T-cell (primary cell): ENCODE data around the gene PDF. TPM values are rescaled to one million over a fixed set of nuclear protein-coding genes. Genes with fewer than 3 reads are reported as not detected.

Experiments used
- ATAC-seq, 4 experiments: fragments of 200-7000 bp in 3 of 4; fragments of 150-1000 bp in 1 of 4; cut with Tn5 transposase; replicated peaks in 1 of 4; 1 replicate in 3 of 4; 2 replicates in 1 of 4; pipeline ENCODE4 v1.10.0; 2021; ENCODE audit warnings: moderate library complexity in 3 of 4, mild to moderate bottlenecking in 2 of 4, moderate number of reproducible peaks in 1 of 4
- CTCF ChIA-PET, 2 donors: fragments of 300-600 bp; sonication (Branson Sonifier 250); formaldehyde crosslinking; loops; one replicate each; lab custom pipeline; 2022; ENCODE audit warnings: antibody characterized with exemption in 2 of 2; lab: Charles Lee
- POLR2A ChIA-PET, 2 donors: fragments of 300-600 bp; sonication (Branson Sonifier 250); formaldehyde crosslinking; loops; one replicate each; lab custom pipeline; 2022; ENCODE audit warnings: antibody characterized with exemption in 2 of 2; lab: Charles Lee
- DNase-seq, 35 experiments: peaks; one replicate each; pipeline versions ENCODE4 v3.0.0 to v3.0.0-alpha.2; 2013 to 2023
- H3K27ac ChIP-seq: one replicate; pipeline ENCODE4 v1.5.1; 2013; ENCODE audit warnings: low read length
- H3K27me3 ChIP-seq, 2 experiments: replicated peaks in 1 of 2; 1 replicate in 1 of 2; 2 replicates in 1 of 2; pipeline versions ENCODE4 v1.6.1 to v1.7.0; 2013; ENCODE audit warnings: low read length in 1 of 2, mixed read lengths in 1 of 2; ENCODE audit not compliant: control insufficient read depth in 2 of 2, insufficient read depth in 2 of 2; ENCODE audit errors: extremely low read depth in 1 of 2
- H3K36me3 ChIP-seq, 2 donors: 1 replicate in 1 of 2; 2 replicates in 1 of 2; pipeline versions ENCODE4 v1.6.1 to v1.7.0; 2013; ENCODE audit warnings: low read length in 1 of 2; ENCODE audit not compliant: control insufficient read depth in 2 of 2, insufficient read depth in 1 of 2; ENCODE audit errors: extremely low read depth in 1 of 2
- H3K4me1 ChIP-seq, 2 experiments: 1 replicate in 1 of 2; 2 replicates in 1 of 2; pipeline versions ENCODE4 v1.6.1 to v1.7.0; 2013; ENCODE audit warnings: low read length in 2 of 2, mixed read lengths in 1 of 2; ENCODE audit not compliant: insufficient read depth in 2 of 2, control insufficient read depth in 1 of 2; ENCODE audit errors: extremely low read depth in 1 of 2
- H3K4me3 ChIP-seq, 2 donors: 1 replicate in 1 of 2; 2 replicates in 1 of 2; pipeline versions ENCODE4 v1.5.1 to v1.7.0; 2013; ENCODE audit warnings: mild to moderate bottlenecking in 2 of 2, low read length in 1 of 2, moderate library complexity in 1 of 2; ENCODE audit not compliant: control insufficient read depth in 1 of 2; ENCODE audit errors: extremely low read depth in 1 of 2
- H3K9me3 ChIP-seq: 2 replicates; pipeline ENCODE4 v1.7.0; 2013
- H3K27ac Mint-ChIP-seq, 2 donors: one replicate each; pipeline ENCODE4 v1.8.0; 2020 to 2021; ENCODE audit warnings: mild to moderate bottlenecking in 2 of 2, mixed read lengths in 2 of 2
- H3K27me3 Mint-ChIP-seq, 2 donors: one replicate each; pipeline ENCODE4 v1.8.0; 2021 to 2022; ENCODE audit warnings: mixed read lengths in 2 of 2
- H3K36me3 Mint-ChIP-seq: one replicate; pipeline ENCODE4 v1.8.0; 2021; ENCODE audit warnings: mixed read lengths
- H3K4me1 Mint-ChIP-seq, 3 donors: one replicate each; pipeline ENCODE4 v1.8.0; 2020 to 2022; ENCODE audit warnings: mixed read lengths in 3 of 3, mild to moderate bottlenecking in 1 of 3
- H3K4me3 Mint-ChIP-seq, 3 donors: one replicate each; pipeline ENCODE4 v1.8.0; 2020 to 2022; ENCODE audit warnings: mild to moderate bottlenecking in 3 of 3, mixed read lengths in 3 of 3, moderate library complexity in 3 of 3
- H3K9me3 Mint-ChIP-seq, 3 donors: one replicate each; pipeline ENCODE4 v1.8.0; 2020 to 2022; ENCODE audit warnings: mixed read lengths in 3 of 3
- WGBS: methylation state at CpG from one replicate; pipeline ENCODE4 v1.1.5; 2013; ENCODE audit warnings: missing lambda C conversion rate; ENCODE audit not compliant: insufficient coverage; 5-methylcytosine and 5-hydroxymethylcytosine counted together
- total RNA-seq, 35 experiments: library from RNA in 6 of 35; stranded (reverse) in 6 of 35; fragments of 120-200 nt in 1 of 35; gene quantifications; one replicate each; pipeline versions ENCODE4 v1.2.1 to v1.2.4 and lab custom pipeline; 2013 to 2026

Gene PDF
- total RNA-seq, 5 donors from 2014 or later (not counting 1 experiment from before 2014, with no cell fraction given), result 5.3 to 20.5 (median 16.1) TPM

DNA sequence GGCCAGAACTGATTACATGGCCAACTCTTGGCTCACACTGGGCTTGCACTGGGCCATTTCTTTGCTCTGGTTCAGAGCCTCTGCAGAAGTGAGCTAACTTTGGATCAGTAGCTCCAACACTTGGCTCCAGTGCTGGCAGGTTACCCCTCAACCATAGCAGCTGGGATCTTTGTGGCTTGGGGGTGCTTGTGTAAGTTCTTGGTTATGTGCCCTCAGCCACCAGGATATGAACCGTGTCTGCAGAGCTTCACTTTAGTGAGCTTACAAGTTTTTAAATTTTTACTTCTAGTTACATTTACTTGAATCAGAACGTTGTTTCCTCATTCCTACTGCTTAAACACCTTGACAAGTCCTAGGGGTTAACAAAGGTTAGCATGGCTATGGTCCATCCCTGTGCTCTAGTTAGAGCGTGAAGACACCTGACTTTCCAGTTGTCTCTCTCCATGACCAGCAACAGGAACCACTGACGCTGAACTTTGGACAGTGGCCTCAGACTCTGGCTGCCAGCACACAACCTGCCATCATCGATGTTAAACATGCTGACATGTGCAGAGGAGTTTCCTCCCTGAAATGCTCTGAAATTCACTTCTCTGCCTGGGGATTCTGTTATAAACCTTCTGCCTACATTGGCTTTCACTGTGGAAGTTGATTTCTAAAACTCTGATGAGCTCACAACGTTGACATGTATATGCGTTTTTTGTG is 4.1 kb downstream of the PDF start:
- Histone ChIP-seq H3K9me3 (no peaks in the 10 kb centered on the region), H3K27ac (no peak overlapping the region)
- ATAC-seq, result no peak

GRCh38 chr16:69325784-69326171 is 4.6 kb downstream of the PDF start:
- peak overlapping the region in 1 of 2 donors; percentile 52 for H3K27ac Mint-ChIP-seq
- H3K4me3 ChIP-seq, result no peak overlapping the region
- no peaks in the 10 kb centered on the region for H3K27me3 ChIP-seq
- CTCF ChIA-PET, result no interaction called here
- POLR2A ChIA-PET, result interaction anchor here in 1 of 2 donors (0.6 kb wide), 1 partner anchor 500 kb away, joined by 4 read pairs; no protein-coding TSS in a partner anchor
- H3K4me3 Mint-ChIP-seq, result peak overlapping the region in 1 of 3 donors; percentile 13
- H3K36me3 Mint-ChIP-seq, result peaks cover 25% of the 10 kb centered on the region
- H3K9me3 Mint-ChIP-seq, result no peaks in the 10 kb centered on the region
- no peak overlapping the region for H3K27ac ChIP-seq
- DNase-seq, result no peak
- H3K27me3 Mint-ChIP-seq, result no peaks in the 10 kb centered on the region
- peaks cover 18 to 36% of the 10 kb centered on the region in 2 experiments for H3K4me1 ChIP-seq
- no peaks in the 10 kb centered on the region for H3K9me3 ChIP-seq
- H3K4me1 Mint-ChIP-seq, result peaks cover 38 to 53% (median 46%) of the 10 kb centered on the region in 3 donors
- H3K36me3 ChIP-seq, result peaks cover 22 to 51% of the 10 kb centered on the region in 2 donors
- ATAC-seq, result no peak
- 92% methylated on average over 5 of the region's 6 CpGs for WGBS

More for the DNA sequence above, 4.1 kb downstream of the PDF start:
- peaks cover 18 to 46% of the 10 kb centered on the region in 2 donors for H3K36me3 ChIP-seq
- Mint-ChIP-seq H3K27ac (peak overlapping the region; percentile 8 to 79), H3K27me3 (no peaks in the 10 kb centered on the region), H3K9me3 (no peaks in the 10 kb centered on the region), H3K36me3 (peaks cover 22% of the 10 kb centered on the region), H3K4me1 (peaks cover 38 to 51% (median 48%) of the 10 kb centered on the region in 3 donors), H3K4me3 (peak overlapping the region in 1 of 3 donors; percentile 13)
- WGBS, result 60% methylated on average over 3 of the region's 7 CpGs
- no peaks in the 10 kb centered on the region for H3K27me3 ChIP-seq
- ChIA-PET POLR2A (interaction anchor here in 1 of 2 donors (0.6 kb wide), 1 partner anchor 499 kb away, joined by 4 read pairs; no protein-coding TSS in a partner anchor), CTCF (interaction anchor here (0.6 kb wide), 2 partner anchors 10 to 428 kb away, joined by 6 to 7 read pairs; no protein-coding TSS in a partner anchor)
- no peak overlapping the region for H3K4me3 ChIP-seq
- DNase-seq, result no peak
- peaks cover 18 to 42% of the 10 kb centered on the region in 2 experiments for H3K4me1 ChIP-seq

DNA sequence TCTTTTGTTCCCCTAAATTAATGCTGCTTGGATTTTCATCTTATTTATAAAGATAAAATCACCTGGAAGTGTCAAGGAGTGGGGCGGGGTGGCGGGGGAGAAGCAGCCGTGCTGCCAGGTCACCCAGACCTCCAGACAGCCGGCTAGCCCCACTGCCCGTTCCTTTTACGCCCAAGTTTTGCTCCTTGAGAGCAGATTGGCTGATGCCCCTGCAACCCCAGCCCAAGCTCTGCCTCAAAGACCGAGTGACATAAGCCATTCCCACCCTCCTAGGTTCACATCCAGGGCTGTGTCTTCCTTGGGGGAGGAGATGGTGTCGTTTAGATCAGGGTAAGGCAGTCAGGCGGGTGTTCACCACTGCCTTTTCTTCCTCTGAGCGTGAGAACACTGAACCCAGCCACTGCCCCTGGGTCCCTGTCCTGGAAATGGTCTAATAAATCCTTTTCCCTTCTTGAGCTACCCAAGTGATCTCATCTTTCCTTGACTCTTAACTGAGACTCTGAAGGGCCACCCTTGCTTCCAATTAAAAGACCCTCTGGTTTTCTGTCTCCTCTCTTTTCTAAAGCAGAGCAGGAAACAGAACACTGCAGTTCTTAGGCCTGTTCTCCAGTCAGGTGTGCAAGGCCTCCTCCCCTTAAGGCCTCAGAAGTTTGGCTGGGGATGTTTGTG is 5.7 kb downstream of the PDF start:
- no peaks in the 10 kb centered on the region for H3K27me3 ChIP-seq
- Mint-ChIP-seq H3K36me3 (peaks cover 29% of the 10 kb centered on the region), H3K9me3 (no peaks in the 10 kb centered on the region), H3K4me3 (no peak overlapping the region), H3K4me1 (peaks cover 38 to 53% (median 45%) of the 10 kb centered on the region in 3 donors), H3K27ac (peak overlapping the region in 1 of 2 donors; percentile 39), H3K27me3 (no peaks in the 10 kb centered on the region)
- H3K4me3 ChIP-seq, result no peak overlapping the region
- no peak overlapping the region for H3K27ac ChIP-seq
- ATAC-seq, result no peak
- H3K9me3 ChIP-seq, result no peaks in the 10 kb centered on the region
- H3K36me3 ChIP-seq, result peaks cover 33 to 62% of the 10 kb centered on the region in 2 donors
- POLR2A ChIA-PET, result interaction anchor here in 1 of 2 donors (0.6 kb wide), 1 partner anchor 12 kb away, joined by 3 read pairs; no protein-coding TSS in a partner anchor
- CTCF ChIA-PET, result interaction anchor here in 1 of 2 donors (0.7 kb wide), 1 partner anchor 30 kb away, joined by 3 read pairs; no protein-coding TSS in a partner anchor
- DNase-seq, result no peak
- 100% methylated on average over 1 of the region's 10 CpGs for WGBS
- H3K4me1 ChIP-seq, result peaks cover 18 to 32% of the 10 kb centered on the region in 2 experiments

- ChIA-PET POLR2A (interaction anchor here in 1 of 2 donors (0.6 kb wide), 1 partner anchor 11 kb away, joined by 3 read pairs; no protein-coding TSS in a partner anchor), CTCF (interaction anchor here in 1 of 2 donors (0.7 kb wide), 1 partner anchor 31 kb away, joined by 3 read pairs; no protein-coding TSS in a partner anchor)
- no peaks in the 10 kb centered on the region for H3K9me3 Mint-ChIP-seq
- peaks cover 35% of the 10 kb centered on the region for H3K36me3 Mint-ChIP-seq
- 91% methylated on average over 6 of the region's 8 CpGs for WGBS
- H3K4me3 Mint-ChIP-seq, result no peak overlapping the region
- peaks cover 33 to 48% (median 39%) of the 10 kb centered on the region in 3 donors for H3K4me1 Mint-ChIP-seq
- Histone ChIP-seq H3K9me3 (no peaks in the 10 kb centered on the region), H3K27ac (no peak overlapping the region), H3K4me1 (peaks cover 14 to 26% of the 10 kb centered on the region in 2 experiments), H3K36me3 (peaks cover 36 to 68% of the 10 kb centered on the region in 2 donors), H3K27me3 (no peaks in the 10 kb centered on the region), H3K4me3 (no peak overlapping the region)
- ATAC-seq (no peak), DNase-seq (no peak)
- no peak overlapping the region for H3K27ac Mint-ChIP-seq
- no peaks in the 10 kb centered on the region for H3K27me3 Mint-ChIP-seq
These were observed 6.3 kb downstream of the PDF start for GRCh38 chr16:69324013-69324531.

- ATAC-seq, result no peak
- Histone ChIP-seq H3K27ac (no peak overlapping the region), H3K4me1 (peaks cover 10 to 19% of the 10 kb centered on the region in 2 experiments), H3K36me3 (peaks cover 40 to 74% of the 10 kb centered on the region in 2 donors), H3K27me3 (no peaks in the 10 kb centered on the region), H3K4me3 (no peak overlapping the region), H3K9me3 (no peaks in the 10 kb centered on the region)
- H3K4me1 Mint-ChIP-seq, result peaks cover 26 to 41% (median 32%) of the 10 kb centered on the region in 3 donors
- H3K27ac Mint-ChIP-seq, result peak overlapping the region in 1 of 2 donors; percentile 16
- H3K27me3 Mint-ChIP-seq, result no peaks in the 10 kb centered on the region
- H3K9me3 Mint-ChIP-seq, result no peaks in the 10 kb centered on the region
- peaks cover 35% of the 10 kb centered on the region for H3K36me3 Mint-ChIP-seq
- WGBS, result 96% methylated on average over 14 of the region's 14 CpGs
- H3K4me3 Mint-ChIP-seq, result no peak overlapping the region
- DNase-seq, result no peak
- ChIA-PET CTCF (interaction anchor here in 1 of 2 donors (0.5 kb wide), 1 partner anchor 426 kb away, joined by 8 read pairs; no protein-coding TSS in a partner anchor), POLR2A (no interaction called here)
These were observed 7.0 kb downstream of the PDF start for GRCh38 chr16:69323415-69323814.

DNA sequence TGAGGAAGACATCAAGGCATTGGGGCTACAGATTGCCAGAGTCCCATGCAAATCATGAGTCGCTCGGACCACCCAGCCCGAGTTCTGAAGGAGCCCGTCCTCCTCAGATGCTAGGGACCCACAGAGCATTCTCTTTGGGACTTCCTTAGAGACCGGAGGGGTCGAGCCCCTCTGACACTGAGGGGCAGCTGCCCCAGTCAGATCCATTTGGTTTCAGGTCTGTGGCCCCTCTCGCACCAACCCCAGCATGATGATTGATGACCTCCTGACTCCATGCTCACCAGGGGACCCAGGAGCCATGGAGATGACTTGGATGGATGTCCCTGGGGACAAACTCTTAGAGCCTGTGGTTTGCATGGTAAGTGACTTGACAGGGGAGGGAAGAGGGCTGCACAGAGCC is 8.0 kb downstream of the PDF start:
- H3K36me3 ChIP-seq, result peaks cover 40 to 77% of the 10 kb centered on the region in 2 donors
- peaks cover 35% of the 10 kb centered on the region for H3K36me3 Mint-ChIP-seq
- no peak for ATAC-seq

More for the DNA sequence above, 8.0 kb downstream of the PDF start:
- ChIA-PET POLR2A (no interaction called here), CTCF (no interaction called here)
- Mint-ChIP-seq H3K4me1 (peaks cover 24 to 35% (median 26%) of the 10 kb centered on the region in 3 donors), H3K27me3 (no peaks in the 10 kb centered on the region), H3K4me3 (no peak overlapping the region), H3K9me3 (no peaks in the 10 kb centered on the region), H3K27ac (no peak overlapping the region)
- Histone ChIP-seq H3K4me1 (peaks cover 5 to 10% of the 10 kb centered on the region in 2 experiments), H3K9me3 (no peaks in the 10 kb centered on the region), H3K27me3 (no peaks in the 10 kb centered on the region), H3K4me3 (no peak overlapping the region), H3K27ac (no peak overlapping the region)
- DNase-seq, result no peak
- WGBS, result 99% methylated on average over 7 of the region's 7 CpGs
